Stimulated activated CD4-positive, alpha-beta T cell treated with anti-CD3 and anti-CD28 coated beads, Interleukin-12 subunit alpha, Interleukin-12 subunit beta, amount 100 ng/mL, for 4 hours (primary cell): ENCODE results near the gene MIPEP.
"Not testable (repeated sequence)": the region's sequence is repeated elsewhere in the genome, so short reads cannot be mapped to it uniquely, and the experiment has no call there.

ENCODE experiments used
- DNase-seq: peaks from one replicate; pipeline ENCODE4 v3.0.0-alpha.2; 2020

Gene MIPEP

DNA sequence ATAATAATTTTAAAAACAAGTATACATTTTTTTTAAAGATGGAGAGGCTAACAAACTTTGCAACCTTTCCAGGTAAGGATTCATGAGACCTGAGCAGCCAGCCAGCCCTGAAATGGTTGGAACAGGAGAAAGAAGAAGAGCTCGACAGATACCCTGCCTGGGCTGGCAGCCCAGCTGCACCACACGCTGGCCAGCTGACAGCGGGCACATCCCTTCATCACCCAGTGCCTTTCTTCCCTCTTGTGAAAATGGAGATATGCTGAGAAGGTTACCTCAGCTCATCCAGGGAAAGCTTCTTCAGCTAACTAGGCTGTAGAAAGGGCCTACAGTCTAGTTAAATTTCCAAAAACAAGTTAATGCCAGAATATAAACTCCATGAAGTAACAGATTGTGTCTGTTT, 4.8 kb downstream of the MIPEP start:
- not testable (repeated sequence) for DNase-seq

GRCh38 chr13:23883255-23883654, 5.9 kb downstream of the MIPEP start:
- no peak for DNase-seq

DNA sequence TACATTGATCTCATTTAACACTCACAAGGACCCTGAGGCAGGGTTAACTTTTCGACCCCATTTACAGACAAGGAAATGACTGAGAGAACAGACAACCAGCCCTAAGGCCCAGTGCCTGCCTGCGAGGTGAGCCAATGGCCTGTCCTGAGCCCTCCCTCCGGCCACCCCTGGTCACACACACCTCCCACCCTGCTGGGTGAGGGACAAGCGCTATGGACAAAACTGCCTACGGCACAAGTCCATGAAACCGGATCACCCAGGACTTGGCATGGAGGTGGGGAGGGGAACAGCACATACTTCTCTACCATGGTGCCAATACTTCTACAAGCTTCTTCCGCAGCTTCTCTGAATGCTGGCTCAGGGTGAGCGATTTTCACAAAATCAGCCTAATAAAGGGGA, 7.8 kb downstream of the MIPEP start:
- DNase-seq, result not testable (repeated sequence)

DNA sequence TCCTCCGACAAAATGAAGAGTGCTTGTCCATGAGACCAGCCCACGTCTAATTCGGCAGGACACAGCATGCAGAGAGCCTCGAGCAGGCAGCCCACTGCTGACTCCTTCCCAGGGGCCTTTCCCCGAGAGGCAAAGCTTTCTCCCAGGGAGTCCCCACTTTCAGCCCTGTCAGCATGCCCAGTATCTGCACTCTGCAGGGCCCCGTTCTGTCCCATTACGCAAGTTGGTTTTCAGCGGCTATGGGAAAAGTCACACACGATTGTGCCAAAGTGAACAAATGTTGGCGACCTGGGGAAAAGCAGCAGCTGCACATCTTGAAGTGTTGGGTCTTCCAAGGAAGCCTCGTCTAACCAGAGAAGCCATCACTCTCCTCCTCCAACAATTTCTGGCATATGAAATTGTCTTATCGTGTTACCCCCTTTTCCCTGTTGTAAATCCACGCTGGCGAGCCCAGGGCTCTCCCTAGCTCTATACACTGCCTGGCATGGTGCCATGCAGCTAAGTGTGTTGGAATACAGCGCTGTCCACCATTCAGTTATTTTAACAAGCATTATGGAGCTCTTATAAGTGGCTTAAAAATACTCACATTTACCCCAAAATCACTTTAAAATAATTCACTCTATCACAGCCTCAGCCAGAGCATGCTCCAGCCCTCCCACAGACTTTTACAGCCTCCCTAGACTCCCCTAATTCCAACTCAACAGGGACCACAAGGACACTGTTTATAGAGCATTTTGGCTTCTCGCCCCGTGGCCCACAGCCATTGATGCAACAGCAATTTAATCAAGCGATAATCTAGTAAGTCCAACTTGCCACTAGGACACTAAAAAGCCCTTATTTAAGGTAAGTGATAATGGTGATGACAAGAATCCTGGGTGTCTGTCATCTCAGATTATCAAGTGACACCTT, 8.5 kb downstream of the MIPEP start:
- not testable (repeated sequence) for DNase-seq

DNA sequence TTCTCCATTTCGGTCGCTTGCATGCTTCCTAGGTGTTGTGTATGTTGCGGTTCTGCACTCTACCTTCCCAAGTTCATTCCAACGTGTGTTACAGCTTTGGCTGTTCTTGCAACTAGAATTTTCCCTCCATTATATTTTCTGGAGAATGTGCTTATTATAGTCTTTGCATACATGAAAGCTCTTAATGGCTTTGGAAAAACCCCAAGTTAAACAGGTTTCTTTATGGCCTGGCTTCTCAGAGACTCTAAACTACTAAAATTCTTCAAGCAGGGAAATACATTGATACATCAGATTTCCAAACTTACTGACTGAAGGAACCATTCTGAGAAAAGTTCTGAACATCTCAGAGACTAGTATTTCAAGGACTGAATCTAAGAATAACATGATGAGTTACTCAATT, 11.9 kb downstream of the MIPEP start:
- DNase-seq, result no peak

DNA sequence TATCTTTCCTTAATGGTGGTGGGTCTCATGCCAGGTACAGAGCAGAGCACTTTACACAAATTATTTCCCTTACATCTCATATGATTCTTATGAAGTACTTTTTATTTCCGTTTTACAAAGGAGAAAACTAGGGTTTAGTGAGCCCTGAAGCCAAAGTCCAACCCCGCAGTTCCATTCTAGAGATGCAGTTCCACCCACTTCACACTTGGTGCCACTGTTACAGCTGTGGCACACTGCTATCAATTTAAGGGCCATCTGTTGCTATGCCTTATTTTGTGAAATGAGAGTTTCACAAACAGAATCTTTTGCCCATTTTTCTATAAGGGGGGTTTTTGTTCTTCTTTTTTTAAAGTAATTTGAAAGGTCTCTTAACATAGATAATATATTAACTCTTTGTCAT, 12.9 kb downstream of the MIPEP start:
- DNase-seq, result no peak

DNA sequence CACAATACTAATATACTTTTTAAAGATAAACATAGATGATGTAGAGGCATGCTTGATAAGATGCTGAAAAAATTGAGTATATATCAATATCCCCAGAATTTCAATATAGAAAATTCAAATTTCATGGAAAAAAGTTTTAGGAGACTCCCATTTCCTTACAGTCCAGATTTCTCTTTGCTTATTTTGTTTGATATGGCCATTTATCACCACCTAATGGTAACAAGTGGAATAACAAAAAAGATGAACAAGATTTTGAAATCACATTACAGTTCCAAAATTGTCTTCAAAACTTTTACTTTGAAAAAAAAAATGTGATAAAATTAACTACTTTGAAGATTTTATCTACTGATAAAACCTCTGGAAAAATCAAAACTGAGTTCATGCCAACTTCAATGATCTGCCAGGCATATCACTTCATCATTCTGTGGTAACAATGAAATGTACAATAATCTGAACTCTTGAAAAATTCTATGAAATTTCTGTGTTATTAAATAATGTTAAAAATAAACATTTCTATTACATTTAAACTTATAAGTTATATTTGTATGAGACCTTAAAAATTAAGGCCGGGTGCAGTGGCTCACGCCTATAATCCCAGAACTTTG, 17.5 kb downstream of the MIPEP start:
- no peak for DNase-seq

- DNase-seq, result no peak
Measured at GRCh38 chr13:23870356-23871140, 18.7 kb downstream of the MIPEP start.

DNA sequence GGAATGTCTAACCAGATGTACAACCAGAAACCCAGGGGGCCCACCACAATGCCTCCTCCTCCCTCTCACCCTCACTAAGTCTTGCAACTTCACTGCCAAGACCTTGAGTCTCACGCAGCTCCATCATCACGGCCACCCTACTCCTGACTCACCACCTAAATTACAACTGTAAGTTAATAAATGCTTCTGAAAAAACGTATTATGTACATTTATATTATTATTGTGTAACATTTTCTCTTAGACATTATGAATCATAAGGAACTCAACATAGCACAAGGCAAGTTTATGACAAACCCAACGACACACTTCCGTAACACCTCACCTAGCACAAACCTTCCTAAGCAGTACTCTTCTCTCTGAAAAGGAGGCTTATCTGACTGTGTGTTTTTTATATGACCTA, 20.7 kb downstream of the MIPEP start:
- DNase-seq, result no peak

GRCh38 chr13:23867027-23867491, 22.1 kb downstream of the MIPEP start:
- no peak for DNase-seq

- DNase-seq, result no peak
Measured at GRCh38 chr13:23866420-23867026, 22.7 kb downstream of the MIPEP start.

GRCh38 chr13:23865906-23866305, 23.3 kb downstream of the MIPEP start:
- DNase-seq, result no peak

GRCh38 chr13:23865026-23865425, 24.2 kb downstream of the MIPEP start:
- no peak for DNase-seq

- DNase-seq, result no peak
Measured at GRCh38 chr13:23861310-23861709, 27.9 kb downstream of the MIPEP start.

DNA sequence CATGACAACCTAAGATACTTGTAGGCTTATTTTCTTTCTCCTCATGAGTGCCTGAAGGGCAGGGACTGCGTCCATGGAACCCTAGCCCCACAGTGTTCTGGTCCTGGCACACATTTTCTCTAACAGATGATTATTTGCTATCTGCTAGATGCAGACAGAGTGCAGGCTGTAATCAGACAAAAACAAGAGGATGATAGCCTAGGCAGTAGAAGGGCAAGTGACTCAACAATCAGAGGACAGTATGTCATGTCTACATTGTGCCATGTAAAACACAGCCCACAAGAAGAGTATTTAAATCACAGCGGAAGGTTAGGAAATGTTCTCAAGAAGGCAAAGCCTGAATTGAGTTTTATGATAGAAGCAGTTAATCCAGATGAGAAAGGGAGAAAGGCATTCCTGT, 29.3 kb downstream of the MIPEP start:
- DNase-seq, result no peak

DNA sequence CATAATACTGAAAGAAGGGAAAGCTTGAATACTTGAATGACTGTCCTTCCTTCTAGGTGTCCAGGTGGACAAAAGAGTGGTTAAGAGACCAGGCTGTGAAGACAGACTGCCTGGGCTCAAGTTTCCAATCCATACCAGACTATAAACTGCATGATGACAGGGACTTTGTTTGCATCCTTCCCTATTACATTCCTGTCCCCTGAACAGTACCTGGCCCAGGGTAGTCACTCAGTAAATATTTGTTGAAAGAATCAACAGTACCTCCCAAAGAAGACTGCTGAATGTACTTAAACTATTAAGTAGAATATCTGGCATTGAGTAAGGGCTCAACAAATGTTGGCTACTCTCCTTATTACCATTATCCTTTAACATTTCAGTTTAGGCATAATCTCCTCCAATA, 29.7 kb downstream of the MIPEP start:
- DNase-seq, result no peak

- no peak for DNase-seq
Measured at GRCh38 chr13:23858546-23858945, 30.7 kb downstream of the MIPEP start.

DNA sequence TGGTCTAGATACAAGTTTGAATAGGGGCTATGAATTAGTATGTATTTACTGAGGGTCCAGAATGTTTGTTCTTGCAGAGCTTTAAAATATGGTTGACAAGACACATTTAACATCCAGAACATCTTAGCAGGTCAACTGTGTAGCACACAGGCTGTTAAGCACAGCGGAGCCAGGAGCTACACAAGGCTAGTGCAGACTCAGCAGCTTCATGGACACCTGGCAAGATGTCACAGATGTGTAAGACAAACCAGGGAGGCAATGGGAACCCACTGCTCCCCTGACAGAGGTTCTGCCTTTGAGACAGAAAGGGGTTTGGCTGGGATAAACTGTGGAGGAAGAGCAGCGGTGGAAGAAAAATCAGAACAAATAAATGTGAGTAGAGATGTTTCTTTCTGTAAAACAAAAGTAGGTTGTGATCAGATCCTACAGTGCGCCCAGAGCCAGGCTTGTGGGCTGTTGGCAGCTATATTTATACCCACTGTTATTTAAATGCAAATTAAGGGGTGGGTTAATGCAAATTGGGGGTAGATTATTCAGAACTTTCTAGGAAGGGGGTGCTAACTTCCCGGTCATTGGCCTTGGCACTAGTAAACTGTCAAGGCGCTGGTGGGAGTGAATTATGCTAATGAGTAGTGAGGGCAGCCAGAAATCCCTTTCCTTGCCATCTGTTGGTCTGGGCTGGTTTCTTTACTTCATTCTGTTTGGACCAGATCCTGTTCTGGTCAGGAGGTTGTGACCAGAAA, 33.0 kb downstream of the MIPEP start:
- DNase-seq, result no peak

GRCh38 chr13:23855360-23855759, 33.8 kb downstream of the MIPEP start:
- no peak for DNase-seq

DNA sequence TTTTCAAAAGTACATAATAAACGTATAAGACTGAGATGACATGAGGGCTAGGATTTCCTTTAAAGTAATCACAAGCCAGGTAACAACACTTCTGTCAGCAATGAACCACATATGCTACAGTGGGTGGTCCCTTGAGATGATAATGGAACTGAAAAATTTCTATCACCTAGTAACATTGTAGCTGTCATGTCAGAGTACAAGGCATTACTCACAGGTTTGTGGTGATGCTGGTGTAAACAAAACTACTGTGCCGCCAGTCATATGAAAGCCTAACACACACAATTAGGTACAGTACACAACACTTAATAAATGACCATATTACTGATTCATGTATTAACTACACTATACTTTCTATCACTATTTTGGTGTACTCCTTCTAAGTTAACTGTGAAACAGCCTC, 36.8 kb downstream of the MIPEP start:
- no peak for DNase-seq

DNA sequence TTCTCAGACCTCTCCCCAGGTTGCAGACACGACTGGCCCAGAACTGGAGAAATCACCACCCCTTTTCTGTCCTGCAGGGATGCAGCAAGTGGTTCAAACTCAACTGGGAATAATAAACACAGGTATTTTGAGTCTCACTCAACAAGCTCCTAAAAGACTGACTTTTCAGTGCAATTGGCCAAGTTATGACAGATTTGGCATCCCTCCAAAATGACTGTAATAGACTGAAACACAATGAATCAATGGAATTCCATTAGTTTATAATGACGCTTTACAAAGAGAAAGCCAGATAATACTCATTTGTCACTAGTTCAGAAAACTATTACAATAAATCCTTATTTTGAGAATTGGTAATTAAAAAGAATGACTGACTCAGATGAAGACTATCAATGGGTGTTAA, 38.1 kb downstream of the MIPEP start:
- no peak for DNase-seq

DNA sequence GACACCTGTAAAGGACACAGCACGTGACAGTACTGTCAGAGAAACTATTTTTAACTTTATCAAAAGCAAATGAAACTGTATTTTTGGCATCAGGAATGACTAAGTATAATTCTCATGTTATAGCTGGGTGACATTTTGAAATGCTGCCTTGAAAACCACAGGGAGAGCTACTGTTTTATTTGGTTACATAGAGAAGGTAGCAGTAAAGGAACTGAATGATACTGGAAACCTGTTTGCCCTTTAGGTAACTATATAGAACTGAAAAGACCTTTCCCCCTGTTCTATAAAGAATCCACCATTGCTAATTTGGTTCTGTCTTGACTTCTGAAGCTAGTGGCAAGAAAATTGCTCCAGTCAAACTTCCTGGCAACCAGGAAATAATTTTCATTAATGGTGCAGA, 39.1 kb downstream of the MIPEP start:
- no peak for DNase-seq
